H1 (cell line): ENCODE measurements around the gene JAG2.

Experiments
- CREB1 ChIP-seq: IDR thresholded peaks from 2 replicates; pipeline ENCODE4 v1.6.1; 2012; ENCODE audit warnings: inconsistent platforms
- EP300 ChIP-seq, 2 experiments: IDR thresholded peaks; 1 replicate in 1 of 2; 2 replicates in 1 of 2; pipeline ENCODE4 v1.6.1; 2011 to 2012; ENCODE audit warnings: low read depth in 2 of 2, low read length in 2 of 2, mild to moderate bottlenecking in 2 of 2, borderline replicate concordance in 1 of 2, inconsistent platforms in 1 of 2, moderate library complexity in 1 of 2
- EZH2 ChIP-seq: fragments of 200-600 bp; sonication (generic); IDR thresholded peaks from 2 replicates; pipeline ENCODE4 v1.7.1; 2012; ENCODE audit warnings: low read depth, mild to moderate bottlenecking, moderate library complexity, low read length, inconsistent platforms; ENCODE audit not compliant: severe bottlenecking
- HDAC6 ChIP-seq: IDR thresholded peaks from one replicate; pipeline ENCODE4 v1.7.1; 2012; ENCODE audit warnings: low read depth, mild to moderate bottlenecking, inconsistent platforms, low read length, moderate library complexity
- JUND ChIP-seq: IDR thresholded peaks from 2 replicates; pipeline ENCODE4 v1.6.1; 2011; ENCODE audit warnings: mild to moderate bottlenecking, improper control_type of control experiment, low read length
- POLR2A ChIP-seq, 2 experiments: IDR thresholded peaks; 1 replicate in 1 of 2; 2 replicates in 1 of 2; pipeline ENCODE4 v1.6.1; 2011; ENCODE audit warnings: low read depth in 2 of 2, low read length in 2 of 2, mild to moderate bottlenecking in 2 of 2; ENCODE audit errors: control extremely low read depth in 1 of 2
- POLR2AphosphoS5 ChIP-seq: IDR thresholded peaks from 2 replicates; pipeline ENCODE4 v1.6.1; 2011; ENCODE audit warnings: low read depth, low read length
- RAD21 ChIP-seq, 2 experiments: IDR thresholded peaks in 1 of 2; conservative IDR thresholded peaks in 1 of 2; 2 replicates each; pipeline ENCODE4 v1.6.1; 2011; ENCODE audit warnings: low read depth in 2 of 2, low read length in 2 of 2, improper control_type of control experiment in 1 of 2, inconsistent platforms in 1 of 2, mild to moderate bottlenecking in 1 of 2, moderate library complexity in 1 of 2
- RFX5 ChIP-seq: IDR thresholded peaks from 2 replicates; pipeline ENCODE4 v1.6.1; 2011; ENCODE audit warnings: low read depth, low read length, improper control_type of control experiment, borderline replicate concordance
- RXRA ChIP-seq: IDR thresholded peaks from 2 replicates; pipeline ENCODE4 v1.6.1; 2011; ENCODE audit warnings: low read depth, mild to moderate bottlenecking, low read length, moderate library complexity; ENCODE audit not compliant: insufficient read depth
- TAF1 ChIP-seq: IDR thresholded peaks from 2 replicates; pipeline ENCODE4 v1.6.1; 2011; ENCODE audit warnings: mild to moderate bottlenecking, low read depth, low read length
- TEAD4 ChIP-seq: IDR thresholded peaks from 2 replicates; pipeline ENCODE4 v1.6.1; 2012; ENCODE audit warnings: low read depth, low read length, inconsistent platforms, mixed read lengths
- TF ChIP-seq, protein P1 (sequence below), 3 experiments: IDR thresholded peaks; 1 replicate in 2 of 3; 2 replicates in 1 of 3; pipeline versions ENCODE4 v1.5.1 to v1.6.1; 2011; ENCODE audit warnings: low read length in 3 of 3, mild to moderate bottlenecking in 3 of 3, inconsistent platforms in 2 of 3, low read depth in 1 of 3, moderate library complexity in 1 of 3; ENCODE audit not compliant: insufficient read depth in 1 of 3; ENCODE audit errors: control extremely low read depth in 1 of 3
- TF ChIP-seq, protein P2 (sequence below): IDR thresholded peaks from 2 replicates; pipeline ENCODE4 v1.6.1; 2011; ENCODE audit warnings: low read depth, mild to moderate bottlenecking, low read length; ENCODE audit not compliant: insufficient read depth

DNA sequence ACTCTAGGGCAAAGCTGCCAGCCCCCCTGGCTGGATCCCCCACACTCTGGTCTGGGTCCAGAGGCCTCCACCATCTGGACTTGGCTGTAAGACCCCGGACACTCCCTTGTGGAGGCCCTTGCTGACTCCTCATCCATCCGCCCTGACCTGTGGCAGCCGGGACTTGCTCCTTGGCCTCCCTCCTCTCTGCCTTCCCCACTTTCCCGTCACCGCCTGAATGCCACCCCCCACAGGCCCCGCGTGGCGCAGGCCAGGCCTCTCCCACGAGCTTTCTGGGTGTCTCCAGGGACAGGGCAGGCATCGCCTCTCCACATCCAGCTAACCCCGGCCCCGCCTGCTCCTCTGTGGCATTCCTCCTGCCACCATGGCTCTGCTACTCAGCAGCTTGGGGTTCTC lies 14.1 kb downstream of the JAG2 start:
- TF ChIP-seq POLR2AphosphoS5 (no peak), TEAD4 (no peak), POLR2A (IDR thresholded peaks at IDR 0.05; ENCODE audit: control extremely low read depth in 1 of 2, low read depth in 2 of 2, low read length in 2 of 2) (no peak), RFX5 (no peak), EP300 (IDR thresholded peaks at IDR 0.05; ENCODE audit: borderline replicate concordance in 1 of 2, low read depth in 2 of 2, low read length in 2 of 2) (no peak), RAD21 (IDR thresholded peaks at IDR 0.05 in 1 of 2, conservative IDR thresholded peaks at IDR 0.05 in 1 of 2; ENCODE audit: low read depth in 2 of 2, low read length in 2 of 2) (no peak), CREB1 (no peak), EZH2 (no peak), HDAC6 (no peak), RXRA (no peak), JUND (no peak), TAF1 (no peak)
- TF ChIP-seq, protein P1, sequence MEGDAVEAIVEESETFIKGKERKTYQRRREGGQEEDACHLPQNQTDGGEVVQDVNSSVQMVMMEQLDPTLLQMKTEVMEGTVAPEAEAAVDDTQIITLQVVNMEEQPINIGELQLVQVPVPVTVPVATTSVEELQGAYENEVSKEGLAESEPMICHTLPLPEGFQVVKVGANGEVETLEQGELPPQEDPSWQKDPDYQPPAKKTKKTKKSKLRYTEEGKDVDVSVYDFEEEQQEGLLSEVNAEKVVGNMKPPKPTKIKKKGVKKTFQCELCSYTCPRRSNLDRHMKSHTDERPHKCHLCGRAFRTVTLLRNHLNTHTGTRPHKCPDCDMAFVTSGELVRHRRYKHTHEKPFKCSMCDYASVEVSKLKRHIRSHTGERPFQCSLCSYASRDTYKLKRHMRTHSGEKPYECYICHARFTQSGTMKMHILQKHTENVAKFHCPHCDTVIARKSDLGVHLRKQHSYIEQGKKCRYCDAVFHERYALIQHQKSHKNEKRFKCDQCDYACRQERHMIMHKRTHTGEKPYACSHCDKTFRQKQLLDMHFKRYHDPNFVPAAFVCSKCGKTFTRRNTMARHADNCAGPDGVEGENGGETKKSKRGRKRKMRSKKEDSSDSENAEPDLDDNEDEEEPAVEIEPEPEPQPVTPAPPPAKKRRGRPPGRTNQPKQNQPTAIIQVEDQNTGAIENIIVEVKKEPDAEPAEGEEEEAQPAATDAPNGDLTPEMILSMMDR (IDR thresholded peaks at IDR 0.05; ENCODE audit: control extremely low read depth in 1 of 3, insufficient read depth in 1 of 3, low read depth in 1 of 3, low read length in 3 of 3), result no peak
- TF ChIP-seq, protein P2, sequence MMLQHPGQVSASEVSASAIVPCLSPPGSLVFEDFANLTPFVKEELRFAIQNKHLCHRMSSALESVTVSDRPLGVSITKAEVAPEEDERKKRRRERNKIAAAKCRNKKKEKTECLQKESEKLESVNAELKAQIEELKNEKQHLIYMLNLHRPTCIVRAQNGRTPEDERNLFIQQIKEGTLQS, result no peak
